ENCODE data around the gene HSP90B1.

- no peak for TF ChIP-seq CTCF (IDR thresholded peaks at IDR 0.05)
- TF ChIP-seq POLR2A (IDR thresholded peaks at IDR 0.05) = no peak
Measured at GRCh38 chr12:103915306-103915705, 14.9 kb upstream of the HSP90B1 start.

All from vagina (tissue), 2 donors.